NCI-H82 treated with DMSO at 0.1 percent for 48 hours (cell line): Measurements from ENCODE around the gene RBM47.
"Not testable (repeated sequence)": the region's sequence is repeated elsewhere in the genome, so short reads cannot be mapped to it uniquely, and the experiment has no call there.

Experiments used
- DNase-seq: peaks from one replicate; lab custom pipeline; 2025; ENCODE audit not compliant: unreplicated experiment; lab: John Stamatoyannopoulos, UW

Gene RBM47

GRCh38 chr4:40629401-40630334, at the start of gene RBM47:
TSS of gene RBM47 (minus strand) at chr4:40629864. CDS start at chr4:40438893, 190,971 bp downstream.
- no peak for DNase-seq

GRCh38 chr4:40678421-40678820, 48.8 kb upstream of the RBM47 start:
- DNase-seq = no peak

- DNase-seq = no peak
Measured at GRCh38 chr4:40675166-40675565, 45.5 kb upstream of the RBM47 start.

- peak; percentile 59 for DNase-seq
Measured at GRCh38 chr4:40672528-40673522, 43.2 kb upstream of the RBM47 start.

DNA sequence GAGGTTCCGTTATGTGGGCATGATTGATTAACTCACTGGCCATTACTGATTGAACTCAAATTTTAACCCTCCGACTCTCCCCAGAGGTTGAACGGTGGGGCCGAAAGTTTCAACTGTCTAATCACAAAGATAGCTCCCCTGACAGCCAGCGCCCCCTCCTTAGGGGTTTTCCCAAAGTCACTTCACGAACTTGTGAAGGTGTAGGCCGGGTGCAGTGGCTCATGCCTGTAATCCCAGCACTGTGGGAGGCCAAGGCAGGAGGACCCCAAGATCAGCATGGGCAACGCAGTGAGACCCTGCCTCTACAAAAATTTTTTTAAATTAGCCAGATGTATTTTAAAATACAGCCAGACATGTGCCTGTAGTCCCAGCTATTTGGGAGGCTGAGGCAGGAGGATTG, 39.8 kb upstream of the RBM47 start:
- DNase-seq = no peak

DNA sequence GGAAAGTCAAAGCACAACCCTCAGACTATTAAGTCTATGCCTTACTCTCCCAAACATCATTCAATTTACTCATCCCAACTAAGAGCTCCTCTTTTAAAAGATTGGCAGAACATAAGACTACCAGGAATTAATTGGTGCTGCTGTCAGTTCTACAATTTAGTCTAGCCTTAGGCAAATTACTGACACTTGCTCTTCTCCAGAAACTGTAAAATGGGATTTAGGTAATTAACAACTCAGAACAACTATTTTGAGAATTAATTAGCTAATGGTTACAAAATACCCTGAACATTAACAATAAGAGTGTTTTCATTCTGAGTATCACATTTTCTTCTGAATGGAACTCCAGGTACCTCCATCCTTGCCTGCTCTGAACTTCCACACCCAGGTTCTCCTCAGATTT, 36.2 kb upstream of the RBM47 start:
- peak; percentile 32 for DNase-seq

- DNase-seq = no peak
Measured at GRCh38 chr4:40662962-40663604, 33.4 kb upstream of the RBM47 start.

DNA sequence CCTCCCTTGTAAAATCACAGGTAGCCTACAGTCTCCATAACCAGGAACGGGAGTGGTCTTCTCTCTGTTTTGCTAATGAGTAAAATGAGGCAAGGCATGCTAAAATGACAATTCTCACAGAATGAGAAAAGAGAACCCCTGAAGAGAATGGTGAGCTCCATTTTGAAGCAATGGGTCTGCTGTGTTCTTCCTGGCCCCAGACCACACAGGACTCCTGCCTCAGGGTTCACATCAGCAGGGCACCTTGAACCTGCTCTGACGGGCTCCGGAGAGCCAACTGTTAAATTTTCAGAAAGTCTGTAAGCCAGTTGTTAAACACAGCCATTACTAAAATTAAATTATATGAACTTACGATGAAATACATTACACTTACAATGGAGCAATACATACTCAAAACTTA, 32.1 kb upstream of the RBM47 start:
- no peak for DNase-seq

GRCh38 chr4:40656201-40656863, 26.7 kb upstream of the RBM47 start:
- DNase-seq = peak; percentile 44

DNA sequence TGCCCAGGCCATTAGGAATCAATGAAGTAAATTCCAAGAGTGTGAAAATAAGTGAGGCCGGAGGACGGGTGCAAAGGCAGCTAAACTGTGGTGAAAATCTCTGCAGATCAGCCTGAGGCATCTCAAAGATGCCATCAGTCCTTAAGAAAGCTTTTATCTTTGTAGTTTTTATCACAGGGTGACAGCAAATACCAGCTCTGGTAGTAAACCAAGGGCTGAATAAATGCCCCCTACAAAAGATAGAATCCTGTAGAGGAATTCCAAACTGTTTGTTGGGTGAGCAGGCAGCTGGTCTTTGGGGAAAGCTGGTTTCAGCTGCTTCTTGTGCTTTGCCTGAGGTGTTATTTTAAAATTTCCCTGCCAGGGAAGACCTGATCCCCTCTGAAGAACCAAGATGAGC, 21.6 kb upstream of the RBM47 start:
- no peak for DNase-seq

DNA sequence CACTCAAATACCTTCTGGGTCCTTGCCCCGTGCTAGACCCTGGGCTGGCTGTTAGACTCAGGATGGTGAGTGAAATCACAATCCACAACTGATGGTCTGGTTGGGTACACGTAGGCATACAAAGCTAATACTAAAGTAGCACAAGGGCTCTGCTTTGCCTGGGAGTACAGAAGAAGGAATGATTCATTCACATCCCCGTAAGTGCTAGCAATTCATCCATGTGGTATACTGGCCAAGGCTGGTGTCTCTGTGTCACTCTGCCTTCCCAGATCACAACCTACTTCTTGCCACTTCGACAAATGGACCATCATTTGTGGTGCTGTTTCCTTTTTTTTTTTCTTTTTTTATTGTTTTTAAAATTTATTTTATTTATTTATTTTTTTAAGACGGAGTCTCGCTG, 19.7 kb upstream of the RBM47 start:
- no peak for DNase-seq

DNA sequence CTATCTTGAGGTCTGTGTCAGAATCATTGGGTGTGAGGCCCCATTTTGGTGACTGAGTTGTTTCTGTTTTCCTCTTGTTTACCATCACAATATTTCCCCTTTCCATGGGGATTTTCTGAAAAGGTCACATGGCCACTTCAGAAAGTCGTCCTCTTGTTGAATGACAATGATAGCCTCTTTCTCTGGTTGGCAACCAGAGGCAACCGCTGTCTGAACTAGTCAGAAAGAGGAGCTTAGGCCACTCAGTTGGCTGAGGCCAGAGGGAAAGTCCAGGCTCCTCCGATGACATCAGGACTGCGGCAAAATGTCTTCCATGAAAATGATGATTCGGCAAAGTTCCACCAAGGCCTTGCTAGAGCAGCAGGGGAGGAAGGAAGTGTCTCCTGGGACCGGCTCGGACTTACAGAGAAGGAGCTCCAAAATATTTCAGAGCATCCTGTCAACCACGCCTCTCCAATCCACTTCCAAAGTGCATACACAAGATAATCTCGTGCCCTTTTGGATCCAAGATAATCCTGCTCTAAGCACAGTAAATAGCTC, 19.1 kb upstream of the RBM47 start:
- peak; percentile 75 for DNase-seq

- no peak for DNase-seq
Measured at GRCh38 chr4:40648131-40648530, 18.5 kb upstream of the RBM47 start.

DNA sequence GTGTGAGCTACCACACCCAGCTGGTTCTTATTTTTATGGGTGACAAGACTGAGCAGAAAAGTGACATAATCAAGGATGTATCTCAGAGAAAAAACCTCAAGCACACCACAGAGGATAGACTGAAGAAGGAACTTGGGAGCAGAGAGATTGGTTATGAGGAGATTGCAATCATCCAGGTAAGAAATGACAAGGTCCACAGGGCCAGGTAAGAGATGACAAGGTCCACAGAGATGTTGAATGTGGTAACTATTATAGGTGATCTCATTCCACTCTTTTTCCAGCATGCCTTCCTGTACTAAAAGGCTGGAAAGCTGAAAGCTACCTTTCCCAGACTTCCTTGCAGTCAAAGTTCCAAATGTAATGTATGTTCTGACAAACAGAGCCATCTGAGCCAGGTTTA, 15.9 kb upstream of the RBM47 start:
- no peak for DNase-seq

DNA sequence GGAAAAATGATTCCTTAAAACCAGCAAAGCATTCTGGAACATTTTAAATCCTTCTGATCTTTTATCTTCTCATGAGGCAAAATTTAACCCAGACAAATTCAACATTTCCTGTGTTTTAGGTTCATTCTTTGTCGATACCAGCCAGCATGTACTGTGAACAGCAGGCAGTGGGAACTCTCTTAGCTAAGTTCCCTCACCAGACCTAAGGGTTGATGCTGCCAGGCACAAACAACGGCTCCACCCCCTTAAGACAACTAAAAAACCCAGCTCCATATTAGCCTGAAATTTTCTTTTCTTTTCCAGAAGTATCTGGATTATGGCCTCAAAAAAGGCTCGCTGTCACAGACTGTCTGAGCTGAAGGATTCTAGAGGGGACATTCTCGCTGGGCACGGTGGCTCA, 2.4 kb upstream of the RBM47 start:
- DNase-seq = no peak

GRCh38 chr4:40630335-40631021, 814 bp upstream of the RBM47 start:
- no peak for DNase-seq

- DNase-seq = no peak
Measured at GRCh38 chr4:40628888-40629287, 776 bp downstream of the RBM47 start.

DNA sequence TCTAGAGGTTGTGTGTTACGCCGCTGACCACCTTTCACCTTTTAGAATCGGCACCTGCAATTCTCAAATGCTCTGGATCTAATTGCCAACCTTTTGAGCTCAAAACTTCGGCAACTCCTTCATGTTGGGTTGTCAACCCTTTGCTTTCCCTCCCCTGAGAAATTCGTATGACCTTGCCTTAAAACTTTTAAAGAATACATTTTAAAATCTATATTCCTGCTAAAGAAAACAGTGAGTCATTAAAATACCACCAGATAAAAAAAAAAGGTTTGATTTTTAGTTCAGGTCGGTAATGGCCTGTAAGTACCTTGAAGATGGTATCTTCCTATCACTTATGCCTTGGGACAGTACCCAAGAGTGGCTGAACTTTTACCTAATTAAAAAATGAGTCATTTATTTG, 1.3 kb downstream of the RBM47 start:
- DNase-seq = not testable (repeated sequence)

GRCh38 chr4:40627540-40627939, 2.1 kb downstream of the RBM47 start:
- no peak for DNase-seq
